Vagina (tissue), 2 donors: ENCODE measurements around the gene SCYGR1. TPM values are rescaled to one million over a fixed set of nuclear protein-coding genes. Genes with fewer than 3 reads are reported as not detected.
"Not testable (repeated sequence)": the region's sequence is repeated elsewhere in the genome, so short reads cannot be mapped to it uniquely, and the experiment has no call there.

ENCODE experiments used
- DNase-seq, 2 donors: peaks; one replicate each; pipeline ENCODE4 v3.0.0-alpha.2; 2017; ENCODE audit errors: extremely low spot score in 2 of 2
- H3K27ac ChIP-seq: fragments of 200-600 bp; sonication (generic); one replicate; pipeline ENCODE4 v1.5.1; 2019
- H3K27me3 ChIP-seq: fragments of 200-600 bp; sonication (generic); one replicate; pipeline ENCODE4 v1.5.1; 2019
- H3K36me3 ChIP-seq, 2 donors: fragments of 200-600 bp; sonication (generic); one replicate each; pipeline ENCODE4 v1.5.1; 2017 to 2019
- H3K4me1 ChIP-seq: fragments of 200-600 bp; sonication (generic); one replicate; pipeline ENCODE4 v1.5.1; 2019
- H3K4me3 ChIP-seq, 2 donors: fragments of 200-600 bp; sonication (generic); 1 replicate in 1 of 2; 2 replicates in 1 of 2; pipeline ENCODE4 v1.5.1; 2016 to 2019
- H3K9me3 ChIP-seq: fragments of 200-600 bp; sonication (generic); one replicate; pipeline ENCODE4 v1.5.1; 2019
- POLR2A ChIP-seq, 2 donors: fragments of 450-650 bp; IDR thresholded peaks; one replicate each; pipeline ENCODE4 v1.6.1; 2017; ENCODE audit warnings: antibody characterized with exemption in 2 of 2, mild to moderate bottlenecking in 2 of 2, moderate library complexity in 2 of 2
- POLR2AphosphoS5 ChIP-seq, 2 donors: sonication (generic); formaldehyde crosslinking; IDR thresholded peaks; one replicate each; pipeline ENCODE4 v1.9.0; 2017; ENCODE audit warnings: antibody characterized with exemption in 2 of 2, mild to moderate bottlenecking in 2 of 2, low read depth in 1 of 2; ENCODE audit not compliant: insufficient read depth in 1 of 2
- intact Hi-C: fragments of 100-400 bp; cut with DNase I; formaldehyde crosslinking; loops from one replicate; pipeline ENCODE4 v1.15.1; 2023
- total RNA-seq: library from RNA; depleted of rRNA; stranded (reverse); fragments of >200 nt; gene quantifications from one replicate; pipeline ENCODE4 v1.2.3, GENCODE V29; 2016
- TF ChIP-seq, protein P1 (sequence below), 3 experiments: fragments of 450-650 bp in 2 of 3; fragments of 200-600 bp in 1 of 3; sonication (generic) in 1 of 3; IDR thresholded peaks; one replicate each; pipeline ENCODE4 v1.5.1; 2017 to 2019; ENCODE audit warnings: antibody characterized with exemption in 3 of 3, mild to moderate bottlenecking in 2 of 3, moderate library complexity in 2 of 3

Gene SCYGR1
- total RNA-seq, 1 donor from 2014 or later, result not detected

DNA sequence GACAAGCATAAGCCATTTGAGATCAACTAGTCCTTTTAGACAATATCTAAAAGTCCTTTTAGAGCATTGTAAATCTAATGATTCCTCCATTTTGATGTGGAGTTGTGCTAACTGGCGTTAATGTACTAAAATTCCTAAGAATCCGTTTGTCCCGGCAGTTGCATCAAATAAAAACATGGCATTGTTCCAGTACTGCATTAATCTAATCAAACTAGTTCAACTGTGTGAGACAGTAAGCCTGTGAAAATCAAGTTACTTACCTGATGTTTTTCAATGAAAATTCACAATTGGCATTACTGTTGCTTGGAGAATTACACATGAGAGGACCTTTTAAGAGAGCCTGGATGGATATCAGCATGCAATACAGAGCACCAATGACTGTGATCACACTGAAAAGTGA is 21.9 kb downstream of the SCYGR1 start:
- Histone ChIP-seq H3K9me3 (no peaks in the 10 kb centered on the region), H3K4me3 (no peak overlapping the region), H3K27ac (no peak overlapping the region), H3K4me1 (no peaks in the 10 kb centered on the region), H3K27me3 (no peaks in the 10 kb centered on the region), H3K36me3 (no peaks in the 10 kb centered on the region)
- no peak for DNase-seq
- TF ChIP-seq POLR2A (IDR thresholded peaks at IDR 0.05) (no peak), POLR2AphosphoS5 (IDR thresholded peaks at IDR 0.05; ENCODE audit: insufficient read depth in 1 of 2, low read depth in 1 of 2) (no peak)
- TF ChIP-seq, protein P1, sequence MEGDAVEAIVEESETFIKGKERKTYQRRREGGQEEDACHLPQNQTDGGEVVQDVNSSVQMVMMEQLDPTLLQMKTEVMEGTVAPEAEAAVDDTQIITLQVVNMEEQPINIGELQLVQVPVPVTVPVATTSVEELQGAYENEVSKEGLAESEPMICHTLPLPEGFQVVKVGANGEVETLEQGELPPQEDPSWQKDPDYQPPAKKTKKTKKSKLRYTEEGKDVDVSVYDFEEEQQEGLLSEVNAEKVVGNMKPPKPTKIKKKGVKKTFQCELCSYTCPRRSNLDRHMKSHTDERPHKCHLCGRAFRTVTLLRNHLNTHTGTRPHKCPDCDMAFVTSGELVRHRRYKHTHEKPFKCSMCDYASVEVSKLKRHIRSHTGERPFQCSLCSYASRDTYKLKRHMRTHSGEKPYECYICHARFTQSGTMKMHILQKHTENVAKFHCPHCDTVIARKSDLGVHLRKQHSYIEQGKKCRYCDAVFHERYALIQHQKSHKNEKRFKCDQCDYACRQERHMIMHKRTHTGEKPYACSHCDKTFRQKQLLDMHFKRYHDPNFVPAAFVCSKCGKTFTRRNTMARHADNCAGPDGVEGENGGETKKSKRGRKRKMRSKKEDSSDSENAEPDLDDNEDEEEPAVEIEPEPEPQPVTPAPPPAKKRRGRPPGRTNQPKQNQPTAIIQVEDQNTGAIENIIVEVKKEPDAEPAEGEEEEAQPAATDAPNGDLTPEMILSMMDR (IDR thresholded peaks at IDR 0.05), result no peak
- intact Hi-C loops, result no loop called here

DNA sequence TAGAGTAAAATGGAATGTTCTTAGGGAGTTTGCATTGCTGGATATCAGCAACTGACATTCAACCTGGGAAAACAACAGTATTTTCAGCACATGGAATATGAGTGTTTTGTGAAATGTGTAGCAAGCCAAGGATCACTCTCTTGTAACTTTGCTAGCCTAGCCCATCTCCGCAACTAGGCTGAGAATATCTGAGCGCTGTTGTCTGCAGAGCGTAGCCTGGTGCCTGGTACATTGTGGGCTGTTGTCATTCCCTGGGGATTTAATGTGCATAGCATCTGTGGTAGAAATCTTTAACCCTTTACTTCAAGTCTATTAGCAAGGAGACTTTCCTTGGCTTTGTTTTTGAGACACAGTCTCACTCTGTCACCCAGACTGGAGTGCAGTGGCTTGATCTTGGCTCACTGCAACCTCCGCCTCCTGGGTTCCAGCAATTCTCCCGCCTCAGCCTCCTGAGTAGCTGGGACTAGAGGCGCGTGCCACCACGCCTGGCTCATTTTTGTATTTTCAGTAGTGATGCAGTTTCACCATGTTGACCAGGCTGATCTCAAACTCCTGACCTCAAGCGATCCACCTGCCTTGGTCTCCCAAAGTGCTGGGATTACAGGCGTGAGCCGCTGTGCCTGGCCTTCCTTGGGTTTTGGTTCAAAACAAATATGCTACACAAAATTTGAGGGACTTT is 23.0 kb downstream of the SCYGR1 start:
- H3K4me1 ChIP-seq, H3K27me3 ChIP-seq, intact Hi-C loops, H3K36me3 ChIP-seq, H3K4me3 ChIP-seq, H3K27ac ChIP-seq, H3K9me3 ChIP-seq, DNase-seq: not testable (repeated sequence)

DNA sequence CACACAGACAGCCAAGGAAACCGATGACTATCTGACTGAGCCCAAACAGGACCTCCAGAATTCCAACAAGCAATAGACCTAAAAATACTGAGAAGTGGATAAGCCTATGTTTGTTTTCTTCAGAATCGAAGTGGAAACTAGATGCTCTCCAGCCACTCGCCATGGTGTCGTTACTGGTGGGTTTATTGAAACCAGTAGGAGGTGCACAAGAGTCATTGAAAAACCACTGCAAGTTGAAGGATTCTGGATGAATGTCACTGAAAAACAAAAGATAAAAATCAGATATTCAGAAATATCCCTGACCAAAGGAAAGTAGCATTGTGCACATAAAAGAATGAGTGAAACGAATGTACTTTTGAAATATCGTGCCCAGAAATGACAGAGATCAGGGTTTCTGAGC is 24.0 kb downstream of the SCYGR1 start:
- Histone ChIP-seq H3K36me3 (peaks cover 0 to 11% of the 10 kb centered on the region in 2 donors), H3K27me3 (no peaks in the 10 kb centered on the region), H3K27ac (no peak overlapping the region), H3K4me1 (no peaks in the 10 kb centered on the region), H3K4me3 (no peak overlapping the region), H3K9me3 (no peaks in the 10 kb centered on the region)
- intact Hi-C loops, result no loop called here
- no peak for DNase-seq
- TF ChIP-seq POLR2AphosphoS5 (IDR thresholded peaks at IDR 0.05; ENCODE audit: insufficient read depth in 1 of 2, low read depth in 1 of 2) (no peak), POLR2A (IDR thresholded peaks at IDR 0.05) (no peak)
- TF ChIP-seq, protein P1 (IDR thresholded peaks at IDR 0.05), result no peak

DNA sequence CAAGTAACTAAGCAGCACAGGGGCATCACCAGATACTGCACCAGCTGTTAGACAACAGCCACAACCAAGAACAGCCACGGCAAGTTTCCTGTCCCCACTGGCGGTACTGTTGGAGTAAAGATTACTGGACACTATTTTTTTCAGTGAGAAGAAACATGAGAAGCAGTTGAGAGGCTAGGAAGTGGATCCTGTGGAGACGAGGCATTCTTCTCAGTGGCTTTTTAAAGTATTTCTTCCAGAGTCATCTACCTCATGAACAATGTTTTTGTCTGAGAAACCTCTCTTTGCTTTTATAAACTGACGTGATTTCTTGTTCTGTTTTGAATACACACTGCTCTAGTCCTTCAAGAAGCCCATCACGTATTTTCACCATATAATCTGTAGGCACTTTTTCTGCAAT is 27.4 kb downstream of the SCYGR1 start:
- H3K36me3 ChIP-seq, result peaks cover 0 to 43% of the 10 kb centered on the region in 2 donors

DNA sequence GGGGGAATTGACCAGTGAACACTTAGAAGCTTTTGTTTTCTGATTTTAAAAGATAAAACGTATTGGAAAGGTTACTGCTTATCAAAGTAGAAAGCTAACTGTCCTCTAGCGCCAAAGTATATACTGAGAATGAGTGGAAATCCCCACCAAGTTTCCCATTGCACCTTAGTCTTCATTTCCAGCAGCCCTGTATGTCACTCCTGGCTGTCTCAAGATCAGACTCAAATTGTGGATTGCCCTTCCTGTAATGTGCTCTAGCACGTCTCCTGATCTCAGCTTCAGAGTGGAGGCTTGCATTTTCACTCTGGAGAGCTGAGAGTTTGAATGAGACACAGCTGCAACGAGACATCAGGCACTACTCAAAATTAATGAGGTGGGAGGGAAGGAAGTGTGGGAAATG is 36.1 kb downstream of the SCYGR1 start:
- peaks cover 0 to 19% of the 10 kb centered on the region in 2 donors for H3K36me3 ChIP-seq

More for the DNA sequence above, 27.4 kb downstream of the SCYGR1 start:
- no peaks in the 10 kb centered on the region for H3K4me1 ChIP-seq
- no peaks in the 10 kb centered on the region for H3K9me3 ChIP-seq
- DNase-seq, result no peak
- H3K27ac ChIP-seq, result no peak overlapping the region
- H3K4me3 ChIP-seq, result no peak overlapping the region
- intact Hi-C loops, result no loop called here
- TF ChIP-seq POLR2AphosphoS5 (IDR thresholded peaks at IDR 0.05; ENCODE audit: insufficient read depth in 1 of 2, low read depth in 1 of 2), result no peak
- TF ChIP-seq, protein P1 (IDR thresholded peaks at IDR 0.05), result no peak
- no peak for TF ChIP-seq POLR2A (IDR thresholded peaks at IDR 0.05)
- no peaks in the 10 kb centered on the region for H3K27me3 ChIP-seq

DNA sequence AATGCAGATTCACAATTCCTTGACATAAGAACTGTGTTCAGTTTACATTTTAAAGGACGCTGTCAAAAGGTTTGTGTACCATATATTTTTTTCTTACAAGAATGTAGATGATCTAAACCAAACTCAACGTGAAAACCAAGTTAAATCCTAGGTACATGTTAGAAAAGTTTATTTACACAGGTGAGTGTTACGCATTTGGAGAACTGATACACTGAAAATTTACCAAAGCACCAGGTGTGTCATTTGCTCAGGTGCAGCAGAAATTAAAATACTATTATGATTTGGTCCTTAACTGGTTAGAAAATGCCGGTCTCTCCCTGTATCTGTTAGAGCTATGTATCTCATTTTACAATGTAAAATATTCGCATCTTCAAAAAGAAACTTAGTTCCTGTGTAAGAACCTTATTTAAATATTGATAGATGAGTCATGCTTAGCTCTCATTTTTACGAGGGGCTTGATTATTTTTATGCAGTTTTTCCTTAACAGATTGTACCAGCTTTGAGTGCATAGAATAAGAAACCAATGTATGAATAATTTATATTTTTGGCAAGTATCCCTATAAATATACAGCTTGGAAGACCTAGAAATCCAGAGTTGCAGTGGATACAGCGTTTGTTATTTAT is 37.6 kb downstream of the SCYGR1 start:
- DNase-seq, result no peak
- Histone ChIP-seq H3K27me3 (no peaks in the 10 kb centered on the region), H3K4me3 (no peak overlapping the region), H3K36me3 (peaks cover 0 to 4% of the 10 kb centered on the region in 2 donors), H3K4me1 (no peaks in the 10 kb centered on the region), H3K27ac (no peak overlapping the region), H3K9me3 (no peaks in the 10 kb centered on the region)
- TF ChIP-seq POLR2AphosphoS5 (IDR thresholded peaks at IDR 0.05; ENCODE audit: insufficient read depth in 1 of 2, low read depth in 1 of 2) (no peak), POLR2A (IDR thresholded peaks at IDR 0.05) (no peak)
- TF ChIP-seq, protein P1 (IDR thresholded peaks at IDR 0.05), result no peak
- intact Hi-C loops, result no loop called here

More for the DNA sequence above, 36.1 kb downstream of the SCYGR1 start:
- H3K27me3 ChIP-seq, result no peaks in the 10 kb centered on the region
- DNase-seq, result no peak
- H3K9me3 ChIP-seq, result no peaks in the 10 kb centered on the region
- no peaks in the 10 kb centered on the region for H3K4me1 ChIP-seq
- no peak for TF ChIP-seq POLR2AphosphoS5 (IDR thresholded peaks at IDR 0.05; ENCODE audit: insufficient read depth in 1 of 2, low read depth in 1 of 2)
- H3K27ac ChIP-seq, result no peak overlapping the region
- intact Hi-C loops, result no loop called here
- H3K4me3 ChIP-seq, result no peak overlapping the region
